ENCODE results near the gene GSK3A. TPM values are rescaled to one million over a fixed set of nuclear protein-coding genes. Genes with fewer than 3 reads are reported as not detected.
A peak's percentile ranks its signal among the peaks of the same experiment; 100 is the strongest.

Gene GSK3A
- total RNA-seq, 4 donors from 2014 or later: 31.4 to 44.1 (median 41.0) TPM

- Histone ChIP-seq H3K27me3 (no peaks in the 10 kb centered on the region), H3K4me1 (peaks cover 5 to 49% (median 16%) of the 10 kb centered on the region in 4 donors), H3K36me3 (peaks cover 0 to 23% (median 0%) of the 10 kb centered on the region in 3 donors), H3K27ac (peak overlapping the region; percentile 99 to 100 (median 100)), H3K9me3 (no peaks in the 10 kb centered on the region), H3K4me3 (peak overlapping the region; percentile 72 to 98 (median 84))
- TF ChIP-seq POLR2A (IDR thresholded peaks at IDR 0.05): no peak
- TF ChIP-seq, protein P1, sequence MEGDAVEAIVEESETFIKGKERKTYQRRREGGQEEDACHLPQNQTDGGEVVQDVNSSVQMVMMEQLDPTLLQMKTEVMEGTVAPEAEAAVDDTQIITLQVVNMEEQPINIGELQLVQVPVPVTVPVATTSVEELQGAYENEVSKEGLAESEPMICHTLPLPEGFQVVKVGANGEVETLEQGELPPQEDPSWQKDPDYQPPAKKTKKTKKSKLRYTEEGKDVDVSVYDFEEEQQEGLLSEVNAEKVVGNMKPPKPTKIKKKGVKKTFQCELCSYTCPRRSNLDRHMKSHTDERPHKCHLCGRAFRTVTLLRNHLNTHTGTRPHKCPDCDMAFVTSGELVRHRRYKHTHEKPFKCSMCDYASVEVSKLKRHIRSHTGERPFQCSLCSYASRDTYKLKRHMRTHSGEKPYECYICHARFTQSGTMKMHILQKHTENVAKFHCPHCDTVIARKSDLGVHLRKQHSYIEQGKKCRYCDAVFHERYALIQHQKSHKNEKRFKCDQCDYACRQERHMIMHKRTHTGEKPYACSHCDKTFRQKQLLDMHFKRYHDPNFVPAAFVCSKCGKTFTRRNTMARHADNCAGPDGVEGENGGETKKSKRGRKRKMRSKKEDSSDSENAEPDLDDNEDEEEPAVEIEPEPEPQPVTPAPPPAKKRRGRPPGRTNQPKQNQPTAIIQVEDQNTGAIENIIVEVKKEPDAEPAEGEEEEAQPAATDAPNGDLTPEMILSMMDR (IDR thresholded peaks at IDR 0.05): no peak
- peak; percentile 69 to 85 (median 77) for DNase-seq
These were observed 11.1 kb upstream of the GSK3A start for GRCh38 chr19:42253245-42254088.

- Histone ChIP-seq H3K27ac (peak overlapping the region; percentile 99 to 100 (median 100)), H3K4me1 (peaks cover 5 to 49% (median 16%) of the 10 kb centered on the region in 4 donors), H3K9me3 (no peaks in the 10 kb centered on the region), H3K4me3 (peak overlapping the region; percentile 72 to 98 (median 84)), H3K36me3 (peaks cover 0 to 27% (median 0%) of the 10 kb centered on the region in 3 donors), H3K27me3 (no peaks in the 10 kb centered on the region)
- no peak for TF ChIP-seq POLR2A (IDR thresholded peaks at IDR 0.05)
- TF ChIP-seq, protein P1 (IDR thresholded peaks at IDR 0.05): no peak
- DNase-seq: peak in 2 of 3 donors; percentile 53 to 56
These were observed 10.2 kb upstream of the GSK3A start for GRCh38 chr19:42252365-42253244.

GRCh38 chr19:42251572-42252358, 9.4 kb upstream of the GSK3A start:
- Histone ChIP-seq H3K9me3 (no peaks in the 10 kb centered on the region), H3K36me3 (peaks cover 0 to 27% (median 0%) of the 10 kb centered on the region in 3 donors), H3K4me1 (peaks cover 5 to 49% (median 16%) of the 10 kb centered on the region in 4 donors), H3K27me3 (no peaks in the 10 kb centered on the region), H3K27ac (peak overlapping the region; percentile 99 to 100 (median 100)), H3K4me3 (peak overlapping the region in 2 of 4 donors; percentile 72 to 79)
- TF ChIP-seq POLR2A (IDR thresholded peaks at IDR 0.05): no peak
- TF ChIP-seq, protein P1 (IDR thresholded peaks at IDR 0.05): no peak
- no peak for DNase-seq

GRCh38 chr19:42250666-42251531, 8.5 kb upstream of the GSK3A start:
- Histone ChIP-seq H3K27ac (peak overlapping the region; percentile 41 to 100 (median 82)), H3K36me3 (peaks cover 0 to 27% (median 0%) of the 10 kb centered on the region in 3 donors), H3K9me3 (no peaks in the 10 kb centered on the region), H3K4me3 (peak overlapping the region in 1 of 4 donors; percentile 79), H3K27me3 (no peaks in the 10 kb centered on the region), H3K4me1 (peaks cover 5 to 47% (median 16%) of the 10 kb centered on the region in 4 donors)
- DNase-seq: no peak
- TF ChIP-seq POLR2A (IDR thresholded peaks at IDR 0.05): no peak

- H3K4me1 ChIP-seq: peaks cover 5 to 44% (median 13%) of the 10 kb centered on the region in 4 donors
- peak overlapping the region in 1 of 4 donors; percentile 79 for H3K4me3 ChIP-seq
- peaks cover 0 to 27% (median 0%) of the 10 kb centered on the region in 3 donors for H3K36me3 ChIP-seq
- peak overlapping the region; percentile 41 to 100 (median 82) for H3K27ac ChIP-seq
- H3K27me3 ChIP-seq: no peaks in the 10 kb centered on the region
- DNase-seq: no peak
- TF ChIP-seq, protein P1 (IDR thresholded peaks at IDR 0.05): no peak
- TF ChIP-seq POLR2A (IDR thresholded peaks at IDR 0.05): no peak
- no peaks in the 10 kb centered on the region for H3K9me3 ChIP-seq
These were observed 7.8 kb upstream of the GSK3A start for GRCh38 chr19:42250183-42250665.

Data from Peyer's patch (tissue), 4 donors.